ENCODE results near the gene HELZ. TPM values are rescaled to one million over a fixed set of nuclear protein-coding genes. Genes with fewer than 3 reads are reported as not detected.

Gene HELZ
- total RNA-seq, 1 experiment from 2014 or later: 49.8 TPM

DNA sequence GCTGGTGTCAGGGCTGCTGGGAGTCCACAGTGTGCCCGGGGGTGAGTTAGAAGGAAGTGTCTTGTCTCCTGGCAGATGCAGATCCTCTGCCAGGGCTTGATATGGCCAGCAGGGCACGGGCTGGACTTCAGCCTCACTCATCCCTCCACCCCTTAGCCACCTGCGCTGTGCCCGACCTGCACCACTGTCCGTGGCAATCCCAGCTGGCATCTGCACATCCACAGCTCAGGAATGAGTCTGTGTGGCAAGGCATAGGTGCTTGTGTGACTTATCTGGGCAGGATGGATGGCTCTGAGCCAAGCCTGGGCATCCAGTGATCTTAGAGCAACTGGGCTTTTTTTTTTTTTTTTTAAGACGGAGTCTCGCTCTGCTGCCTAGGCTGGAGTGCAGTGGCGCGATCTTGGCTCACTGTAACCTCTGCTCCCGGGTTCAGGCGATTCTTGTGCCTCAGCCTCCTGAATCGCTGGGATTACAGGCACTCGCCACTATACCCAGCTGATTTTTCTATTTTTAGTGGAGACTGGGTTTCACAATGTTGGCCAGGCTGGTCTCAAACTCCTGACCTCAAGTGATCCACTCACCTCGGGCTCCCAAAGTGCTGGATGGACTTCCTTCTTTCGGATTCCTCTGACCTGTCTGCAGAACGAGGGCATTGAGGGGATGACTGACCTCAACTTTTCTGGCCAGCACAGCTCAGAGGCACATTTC, 223.1 kb downstream of the HELZ start:
- TF ChIP-seq CTCF (conservative IDR thresholded peaks at IDR 0.05): no peak
- H3K56ac ChIP-seq (ENCODE audit: insufficient read length, low read depth, low read length): no peak overlapping the region
- no peak overlapping the region for H3K23ac ChIP-seq (ENCODE audit: insufficient read length, low read depth, low read length)
- no peaks in the 10 kb centered on the region for H3K36me3 Mint-ChIP-seq (ENCODE audit: insufficient read depth in 1 of 3, low read depth in 3 of 3)
- no peak overlapping the region for H3T11ph ChIP-seq (ENCODE audit: low read length)
- H2BK15ac ChIP-seq (ENCODE audit: low read depth, low read length): no peak overlapping the region
- no peak overlapping the region for H4K8ac ChIP-seq (replicated peaks; ENCODE audit: insufficient read length, low read depth, low read length)
- H3K27ac Mint-ChIP-seq: no peak overlapping the region
- H3K23me2 ChIP-seq (ENCODE audit: insufficient read length, low read depth, low read length, poor library complexity, severe bottlenecking): no peaks in the 10 kb centered on the region
- H3K4me1 ChIP-seq (ENCODE audit: insufficient read depth, low read length): no peaks in the 10 kb centered on the region
- no peak for DNase-seq
- H3K79me1 ChIP-seq (ENCODE audit: insufficient read depth, low read depth, low read length, poor library complexity, severe bottlenecking): no peaks in the 10 kb centered on the region
- no peaks in the 10 kb centered on the region for H3K27me3 ChIP-seq (ENCODE audit: insufficient read depth, low read length)
- no peak overlapping the region for H2BK20ac ChIP-seq (ENCODE audit: low read depth, low read length, poor library complexity, severe bottlenecking)
- H3K79me2 ChIP-seq (ENCODE audit: insufficient read depth, low read length): no peaks in the 10 kb centered on the region
- no peak overlapping the region for H3K4ac ChIP-seq (ENCODE audit: low read depth, low read length)
- H4K91ac ChIP-seq (ENCODE audit: insufficient read length, low read depth, low read length): no peak overlapping the region
- no peak overlapping the region for H4K5ac ChIP-seq (ENCODE audit: insufficient read length, low read depth, low read length)
- no CpG with 5 or more reads among the region's 16 CpGs for WGBS (ENCODE audit: extremely low coverage, insufficient read length, low lambda C conversion rate)
- no peak overlapping the region for H3K14ac ChIP-seq (ENCODE audit: insufficient read depth, low read length)
- no peak overlapping the region for H3K9ac ChIP-seq (ENCODE audit: extremely low read depth, insufficient read length, low read length)
- H3K4me2 ChIP-seq (ENCODE audit: insufficient read depth, insufficient read length, low read length): no peak overlapping the region
- no peak overlapping the region for H3K4me3 Mint-ChIP-seq
- no peak overlapping the region for H2BK5ac ChIP-seq (ENCODE audit: insufficient read length, low read length)
- H2BK12ac ChIP-seq (ENCODE audit: insufficient read length, low read depth, low read length): no peak overlapping the region
- no peaks in the 10 kb centered on the region for H4K20me1 ChIP-seq (ENCODE audit: control insufficient read depth, insufficient read depth, insufficient read length)
- H2BK120ac ChIP-seq (ENCODE audit: low read depth, low read length, poor library complexity, severe bottlenecking): no peak overlapping the region
- no peaks in the 10 kb centered on the region; a peak in 1 of 5 replicates for H3K9me3 Mint-ChIP-seq
- no peak overlapping the region for H2AFZ ChIP-seq (ENCODE audit: low read length)
- no peak overlapping the region for H2AK5ac ChIP-seq (ENCODE audit: insufficient read length, low read length)
- no peak overlapping the region for H3K18ac ChIP-seq (ENCODE audit: insufficient read length, low read depth, low read length)
- no peaks in the 10 kb centered on the region for H3K9me3 ChIP-seq (ENCODE audit: control insufficient read depth, low read depth, low read length)
- peaks cover 9 to 17% of the 10 kb centered on the region in 2 experiments for H3K4me1 Mint-ChIP-seq
- H3K27ac ChIP-seq (ENCODE audit: insufficient read length, low read depth, low read length): no peak overlapping the region
- no peaks in the 10 kb centered on the region for H3K27me3 Mint-ChIP-seq (ENCODE audit: low read depth)

Data from H9 (cell line).